Ishikawa (cell line): ENCODE data around the gene PRTG.
A peak's percentile ranks its signal among the peaks of the same experiment; 100 is the strongest.

ENCODE experiments used
- CEBPB ChIP-seq: IDR thresholded peaks from 2 replicates; pipeline ENCODE4 v1.6.1; 2012
- CREB1 ChIP-seq: IDR thresholded peaks from 2 replicates; pipeline ENCODE4 v1.6.1; 2012; ENCODE audit warnings: low read depth
- EGR1 ChIP-seq: IDR thresholded peaks from 2 replicates; pipeline ENCODE4 v1.6.1; 2012
- EP300 ChIP-seq: IDR thresholded peaks from 2 replicates; pipeline ENCODE4 v1.6.1; 2012; ENCODE audit warnings: borderline replicate concordance
- FOXM1 ChIP-seq: IDR thresholded peaks from 2 replicates; pipeline ENCODE4 v1.6.1; 2012; ENCODE audit warnings: low read depth, borderline replicate concordance
- MAX ChIP-seq: IDR thresholded peaks from 2 replicates; pipeline ENCODE4 v1.6.1; 2012
- NFIC ChIP-seq: IDR thresholded peaks from 2 replicates; pipeline ENCODE4 v1.6.1; 2012
- RAD21 ChIP-seq: IDR thresholded peaks from 2 replicates; pipeline ENCODE4 v1.6.1; 2012; ENCODE audit warnings: low read depth
- REST ChIP-seq: IDR thresholded peaks from 2 replicates; pipeline ENCODE4 v1.6.1; 2012; ENCODE audit warnings: low read depth, mild to moderate bottlenecking
- TAF1 ChIP-seq: IDR thresholded peaks from 2 replicates; pipeline ENCODE4 v1.6.1; 2012; ENCODE audit warnings: low read depth, mild to moderate bottlenecking
- TCF12 ChIP-seq: IDR thresholded peaks from 2 replicates; pipeline ENCODE4 v1.6.1; 2012; ENCODE audit warnings: low read depth
- TEAD4 ChIP-seq: IDR thresholded peaks from 2 replicates; pipeline ENCODE4 v1.6.1; 2012
- USF1 ChIP-seq: IDR thresholded peaks from 2 replicates; pipeline ENCODE4 v1.6.1; 2012
- YY1 ChIP-seq: IDR thresholded peaks from 2 replicates; pipeline ENCODE4 v1.6.1; 2012; ENCODE audit warnings: low read depth
- ZBTB7A ChIP-seq: IDR thresholded peaks from 2 replicates; pipeline ENCODE4 v1.6.1; 2012; ENCODE audit warnings: low read depth

The PRTG gene

DNA sequence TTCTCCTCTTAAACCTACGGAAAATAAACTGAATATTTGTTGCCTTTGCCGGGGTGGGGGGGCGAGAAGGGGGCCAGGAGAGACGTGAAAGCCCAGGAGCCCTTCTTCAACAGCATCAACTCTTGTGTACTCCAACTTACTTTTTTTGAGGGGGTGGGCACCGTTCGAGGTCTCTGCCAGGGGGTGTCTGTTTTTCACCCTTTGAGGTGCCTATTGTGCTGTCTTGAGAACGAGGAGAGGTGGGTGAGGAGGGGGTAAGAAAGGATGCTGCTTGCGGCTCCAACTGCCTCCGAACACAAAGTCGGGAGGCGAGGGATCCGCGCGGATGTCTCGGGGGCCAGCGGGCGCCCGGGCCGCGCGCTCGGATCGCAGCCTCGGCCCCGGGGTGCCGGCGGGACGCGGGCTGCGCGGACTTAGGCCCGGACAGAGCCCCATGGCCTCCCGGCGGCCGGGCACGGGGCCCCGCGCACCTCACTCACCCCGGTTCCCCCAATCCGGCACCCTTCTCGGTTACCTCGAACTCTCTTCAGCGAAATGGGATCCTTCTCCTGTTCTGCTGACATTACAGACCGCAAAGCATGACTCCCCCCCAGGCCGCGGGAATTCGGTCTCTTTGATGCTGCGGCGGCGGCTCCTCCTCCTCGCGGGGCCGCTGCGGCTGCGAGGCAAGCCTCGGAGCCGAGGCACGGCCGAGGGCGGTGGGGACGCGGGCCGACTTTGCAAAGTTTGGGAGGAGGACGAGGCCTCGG, 155.5 kb downstream of the PRTG start:
- TF ChIP-seq NFIC (no peak), MAX (peak; percentile 69), TCF12 (no peak), YY1 (0 out of 2 replicates have a peak, but pooled peaks have one; percentile 14), RAD21 (no peak), ZBTB7A (no peak)

DNA sequence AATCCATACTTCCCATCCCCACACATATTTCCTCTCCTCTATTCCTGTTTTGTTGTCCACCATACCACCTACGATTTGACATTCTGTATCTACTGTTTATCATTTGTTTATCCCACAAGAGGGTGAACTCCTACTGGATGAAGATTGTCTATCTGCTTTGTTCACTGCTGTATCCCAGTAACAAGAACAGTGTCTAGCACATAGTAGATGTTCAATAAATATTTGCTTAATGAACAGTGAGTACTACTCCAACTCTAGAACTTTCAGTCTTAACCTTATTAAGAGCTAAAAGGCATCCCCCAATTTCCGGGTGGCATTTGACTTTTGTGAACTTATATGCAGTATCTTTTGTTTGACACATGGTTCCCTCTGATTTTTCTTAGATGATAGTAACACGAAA, 156.1 kb downstream of the PRTG start:
- TF ChIP-seq TAF1 (no peak), USF1 (no peak), RAD21 (no peak), CREB1 (no peak)

GRCh38 chr15:55576943-55577342, 166.0 kb downstream of the PRTG start:
- TF ChIP-seq RAD21 (no peak), USF1 (no peak), EP300 (no peak), YY1 (no peak), CREB1 (no peak)

GRCh38 chr15:55574096-55574495, 168.9 kb downstream of the PRTG start:
- TF ChIP-seq FOXM1 (no peak), EP300 (no peak), ZBTB7A (no peak), RAD21 (no peak), CEBPB (no peak), NFIC (no peak), EGR1 (no peak)

- TF ChIP-seq USF1 (no peak), TCF12 (no peak), EGR1 (no peak), CREB1 (no peak), RAD21 (no peak), NFIC (no peak), ZBTB7A (no peak), CEBPB (no peak)
These were observed 169.7 kb downstream of the PRTG start for GRCh38 chr15:55573224-55573623.

DNA sequence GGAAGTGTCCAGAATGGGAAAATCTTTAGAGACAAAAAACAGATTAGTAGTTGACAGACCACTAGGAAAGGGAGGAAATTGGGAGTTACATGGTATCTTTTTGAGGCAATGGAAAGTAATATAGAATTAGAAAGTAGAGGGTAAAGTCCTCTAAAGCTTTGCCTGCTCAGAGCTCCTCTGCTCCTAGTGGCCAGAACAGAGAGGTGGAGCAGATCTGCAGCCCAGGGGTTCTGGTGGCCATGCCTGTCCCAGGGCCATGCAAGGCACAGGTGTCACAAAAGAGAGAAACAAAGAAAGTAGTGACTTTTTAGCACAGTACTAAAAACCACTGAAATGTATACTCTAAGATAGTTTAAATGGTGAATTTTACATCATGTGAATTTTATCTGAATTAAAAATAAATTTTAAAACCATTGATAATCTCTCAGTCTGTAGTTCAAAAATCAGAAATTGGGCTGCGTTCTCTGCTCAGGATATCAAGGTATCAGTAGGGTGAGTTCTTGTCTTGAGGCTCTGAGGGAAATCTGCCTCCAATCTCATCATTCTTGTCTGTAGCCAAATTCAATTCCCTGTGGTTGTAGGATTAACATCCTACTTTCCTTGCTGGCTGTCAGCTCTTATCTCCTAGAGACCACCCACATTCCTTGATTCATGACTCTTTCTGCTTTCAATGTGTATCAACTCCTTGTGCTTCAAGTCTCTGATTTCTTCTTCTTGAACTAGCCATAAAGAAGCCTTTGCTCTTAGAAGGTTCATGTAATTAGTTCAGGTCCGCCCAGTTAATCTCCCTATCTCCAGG, 178.4 kb downstream of the PRTG start:
- TF ChIP-seq NFIC (no peak), USF1 (no peak), RAD21 (no peak), ZBTB7A (no peak), EP300 (no peak), CEBPB (no peak), CREB1 (no peak), YY1 (no peak), TCF12 (no peak), TAF1 (no peak), TEAD4 (no peak), MAX (no peak), FOXM1 (no peak), EGR1 (no peak), REST (no peak)

DNA sequence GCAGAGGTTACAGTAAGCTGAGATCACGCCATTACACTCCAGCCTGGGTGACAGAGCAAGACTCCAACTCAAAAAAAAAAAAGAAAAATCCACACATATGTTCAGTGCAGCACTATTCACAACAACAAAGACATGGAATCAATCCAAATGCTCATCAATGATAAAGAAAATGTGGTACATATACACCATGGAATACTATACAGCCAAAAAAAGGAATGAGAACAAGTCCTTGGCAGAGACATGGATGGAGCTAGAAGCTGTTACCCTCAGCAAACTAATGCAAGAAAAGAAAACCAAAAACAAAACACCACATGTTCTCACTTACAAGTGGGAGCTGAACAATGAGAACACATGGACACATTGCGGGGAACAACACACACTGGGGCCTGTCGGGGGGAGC, 180.4 kb downstream of the PRTG start:
- TF ChIP-seq EGR1, result no peak
- TF ChIP-seq FOXM1, result no peak
- no peak for TF ChIP-seq YY1
- no peak for TF ChIP-seq USF1
- TF ChIP-seq RAD21, result no peak
- TF ChIP-seq TEAD4, result no peak
- TF ChIP-seq TCF12, result no peak
- TF ChIP-seq NFIC, result no peak
